Esophagus muscularis mucosa (tissue), 4 donors: ENCODE data around the gene ATAD5. TPM values are rescaled to one million over a fixed set of nuclear protein-coding genes. Genes with fewer than 3 reads are reported as not detected.
"Not testable (repeated sequence)": the region's sequence is repeated elsewhere in the genome, so short reads cannot be mapped to it uniquely, and the experiment has no call there.

Experiments used
- DNase-seq: peaks from one replicate; pipeline ENCODE4 v3.0.0-alpha.2; 2017; ENCODE audit errors: extremely low spot score
- H3K27ac ChIP-seq, 4 donors: fragments of 200-600 bp; sonication (generic); replicated peaks in 1 of 4; 1 replicate in 3 of 4; 2 replicates in 1 of 4; pipeline ENCODE4 v1.5.1; 2016 to 2019; ENCODE audit warnings: mild to moderate bottlenecking in 1 of 4
- H3K27me3 ChIP-seq, 4 donors: fragments of 200-600 bp; sonication (generic); one replicate each; pipeline versions ENCODE4 v1.5.1 to v1.6.0; 2016 to 2019
- H3K36me3 ChIP-seq, 4 donors: fragments of 200-600 bp; sonication (generic); one replicate each; pipeline ENCODE4 v1.5.1; 2016 to 2019
- H3K4me1 ChIP-seq, 4 donors: fragments of 200-600 bp; sonication (generic); one replicate each; pipeline ENCODE4 v1.5.1; 2016 to 2019
- H3K4me3 ChIP-seq, 4 donors: fragments of 200-600 bp; sonication (generic); 1 replicate in 2 of 4; 2 replicates in 2 of 4; pipeline ENCODE4 v1.5.1; 2016 to 2019; ENCODE audit warnings: mild to moderate bottlenecking in 4 of 4, moderate library complexity in 1 of 4
- H3K9me3 ChIP-seq, 4 donors: fragments of 200-600 bp; sonication (generic); 1 replicate in 3 of 4; 2 replicates in 1 of 4; pipeline ENCODE4 v1.5.1; 2016 to 2019
- CTCF ChIP-seq, 3 experiments: fragments of 200-600 bp in 2 of 3; fragments of 450-650 bp in 1 of 3; sonication (generic) in 2 of 3; IDR thresholded peaks; one replicate each; pipeline ENCODE4 v1.5.1; 2017 to 2019; ENCODE audit warnings: antibody characterized with exemption in 3 of 3, mild to moderate bottlenecking in 2 of 3, moderate library complexity in 1 of 3
- EP300 ChIP-seq: sonication (generic); formaldehyde crosslinking; IDR thresholded peaks from one replicate; pipeline ENCODE4 v1.6.1; 2017; ENCODE audit warnings: antibody characterized with exemption
- POLR2A ChIP-seq: fragments of 450-650 bp; IDR thresholded peaks from one replicate; pipeline ENCODE4 v1.6.1; 2017; ENCODE audit warnings: antibody characterized with exemption, moderate library complexity, mild to moderate bottlenecking, low read depth
- POLR2AphosphoS5 ChIP-seq, 2 donors: sonication (generic); formaldehyde crosslinking; IDR thresholded peaks; one replicate each; pipeline ENCODE4 v1.6.1; 2017; ENCODE audit warnings: antibody characterized with exemption in 2 of 2
- WGBS: methylation state at CpG from one replicate; pipeline ENCODE4 v1.1.5; 2018; 5-methylcytosine and 5-hydroxymethylcytosine counted together
- intact Hi-C: fragments of 100-400 bp; cut with DNase I; formaldehyde crosslinking; loops from one replicate; pipeline ENCODE4 v1.15.1; 2023
- total RNA-seq, 4 donors: library from RNA; depleted of rRNA; stranded (reverse); fragments of >200 nt; gene quantifications; one replicate each; pipeline versions ENCODE4 v1.1.0 to v1.2.1, GENCODE V29; 2016

ATAD5 gene
- total RNA-seq, 4 donors from 2014 or later = 0.33 to 1.7 (median 0.52) TPM

- 97% methylated on average over 5 of the region's 5 CpGs for WGBS
- no peak for DNase-seq
- Histone ChIP-seq H3K9me3 (no peaks in the 10 kb centered on the region), H3K4me3 (no peak overlapping the region), H3K4me1 (peaks cover 2 to 3% (median 3%) of the 10 kb centered on the region in 4 donors), H3K36me3 (no peaks in the 10 kb centered on the region), H3K27me3 (peaks cover 0 to 44% (median 7%) of the 10 kb centered on the region in 4 donors), H3K27ac (no peak overlapping the region)
- no peak for TF ChIP-seq EP300
- no peak for TF ChIP-seq POLR2A
- no peak for TF ChIP-seq CTCF (IDR thresholded peaks at IDR 0.05)
- no peak for TF ChIP-seq POLR2AphosphoS5 (IDR thresholded peaks at IDR 0.05)
- intact Hi-C loops = no loop called here
Observed at GRCh38 chr17:30927756-30928155, 96.0 kb downstream of the ATAD5 start.

- no peak for TF ChIP-seq POLR2A
- TF ChIP-seq POLR2AphosphoS5 (IDR thresholded peaks at IDR 0.05) = no peak
- no peak for TF ChIP-seq EP300
- no peak for TF ChIP-seq CTCF (IDR thresholded peaks at IDR 0.05)
- DNase-seq = no peak
- intact Hi-C loops = no loop called here
- H3K27me3 ChIP-seq = peaks cover 0 to 36% (median 1%) of the 10 kb centered on the region in 4 donors
- H3K36me3 ChIP-seq = no peaks in the 10 kb centered on the region
- no peak overlapping the region for H3K4me3 ChIP-seq
- 77% methylated on average over 3 of the region's 3 CpGs for WGBS
- no peak overlapping the region for H3K27ac ChIP-seq
- no peaks in the 10 kb centered on the region for H3K4me1 ChIP-seq
- H3K9me3 ChIP-seq = no peaks in the 10 kb centered on the region
Observed at GRCh38 chr17:30928584-30928983, 96.8 kb downstream of the ATAD5 start.

GRCh38 chr17:30929081-30929633, 97.4 kb downstream of the ATAD5 start:
- DNase-seq = no peak
- Histone ChIP-seq H3K36me3 (no peaks in the 10 kb centered on the region), H3K9me3 (no peaks in the 10 kb centered on the region), H3K4me1 (no peaks in the 10 kb centered on the region), H3K27me3 (peaks cover 0 to 30% (median 0%) of the 10 kb centered on the region in 4 donors), H3K27ac (no peak overlapping the region), H3K4me3 (no peak overlapping the region)
- WGBS = 77% methylated on average over 8 of the region's 8 CpGs
- TF ChIP-seq EP300 (no peak), CTCF (IDR thresholded peaks at IDR 0.05) (no peak), POLR2A (no peak), POLR2AphosphoS5 (IDR thresholded peaks at IDR 0.05) (no peak)
- intact Hi-C loops = no loop called here

- H3K4me3 ChIP-seq, H3K9me3 ChIP-seq, intact Hi-C loops, DNase-seq, H3K4me1 ChIP-seq, H3K27ac ChIP-seq, H3K36me3 ChIP-seq: not testable (repeated sequence)
- WGBS = 96% methylated on average over 3 of the region's 3 CpGs
- peaks cover 0 to 25% (median 0%) of the 10 kb centered on the region in 4 donors for H3K27me3 ChIP-seq
Observed at GRCh38 chr17:30929861-30930260, 98.1 kb downstream of the ATAD5 start.

GRCh38 chr17:30930495-30930894, 98.7 kb downstream of the ATAD5 start:
- TF ChIP-seq EP300 = no peak
- no peak for TF ChIP-seq POLR2A
- TF ChIP-seq CTCF (IDR thresholded peaks at IDR 0.05) = no peak
- TF ChIP-seq POLR2AphosphoS5 (IDR thresholded peaks at IDR 0.05) = no peak
- Histone ChIP-seq H3K36me3 (no peaks in the 10 kb centered on the region), H3K27me3 (peaks cover 0 to 19% (median 0%) of the 10 kb centered on the region in 4 donors), H3K27ac (no peak overlapping the region), H3K9me3 (no peaks in the 10 kb centered on the region), H3K4me3 (no peak overlapping the region), H3K4me1 (no peaks in the 10 kb centered on the region)
- WGBS = 86% methylated on average over 3 of the region's 3 CpGs
- no peak for DNase-seq
- intact Hi-C loops = no loop called here

- WGBS = 87% methylated on average over 8 of the region's 8 CpGs
- H3K4me1 ChIP-seq, DNase-seq, H3K36me3 ChIP-seq, H3K4me3 ChIP-seq, H3K27ac ChIP-seq, H3K9me3 ChIP-seq, H3K27me3 ChIP-seq, intact Hi-C loops: not testable (repeated sequence)
Observed at GRCh38 chr17:30931582-30931981, 99.8 kb downstream of the ATAD5 start.
